ENCODE data around the gene PSKH1.
A peak's percentile ranks its signal among the peaks of the same experiment; 100 is the strongest.
"Not testable (repeated sequence)": the region's sequence is repeated elsewhere in the genome, so short reads cannot be mapped to it uniquely, and the experiment has no call there.

PSKH1 gene

GRCh38 chr16:67885545-67885944 lies 7.5 kb upstream of the PSKH1 start:
- DNase-seq: no peak

- no peak for DNase-seq
Measured at GRCh38 chr16:67885976-67886375, 7.1 kb upstream of the PSKH1 start.

GRCh38 chr16:67886387-67886786 lies 6.7 kb upstream of the PSKH1 start:
- no peak for DNase-seq

- DNase-seq: peak in 1 of 58 donors; percentile 16
Measured at GRCh38 chr16:67888331-67888730, 4.7 kb upstream of the PSKH1 start.

DNA sequence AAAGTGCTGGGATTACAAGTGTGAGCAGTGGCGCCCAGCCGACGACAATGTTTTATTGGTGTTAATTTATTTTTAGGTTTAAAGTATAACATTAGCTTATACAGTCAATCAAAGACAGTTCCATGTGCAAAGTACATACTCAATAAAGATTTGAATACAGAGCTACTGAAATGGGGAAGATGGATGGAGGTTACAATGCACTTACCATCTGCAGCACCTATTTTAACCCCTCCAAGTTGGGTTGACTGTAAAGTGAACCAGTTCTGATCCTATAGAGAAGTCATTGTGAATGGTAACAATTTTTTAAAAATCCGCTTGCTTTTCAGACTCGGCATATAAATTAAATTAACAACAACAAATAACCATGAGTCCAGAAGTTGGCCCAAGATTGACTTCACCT lies 679 bp upstream of the PSKH1 start:
- no peak for DNase-seq

DNA sequence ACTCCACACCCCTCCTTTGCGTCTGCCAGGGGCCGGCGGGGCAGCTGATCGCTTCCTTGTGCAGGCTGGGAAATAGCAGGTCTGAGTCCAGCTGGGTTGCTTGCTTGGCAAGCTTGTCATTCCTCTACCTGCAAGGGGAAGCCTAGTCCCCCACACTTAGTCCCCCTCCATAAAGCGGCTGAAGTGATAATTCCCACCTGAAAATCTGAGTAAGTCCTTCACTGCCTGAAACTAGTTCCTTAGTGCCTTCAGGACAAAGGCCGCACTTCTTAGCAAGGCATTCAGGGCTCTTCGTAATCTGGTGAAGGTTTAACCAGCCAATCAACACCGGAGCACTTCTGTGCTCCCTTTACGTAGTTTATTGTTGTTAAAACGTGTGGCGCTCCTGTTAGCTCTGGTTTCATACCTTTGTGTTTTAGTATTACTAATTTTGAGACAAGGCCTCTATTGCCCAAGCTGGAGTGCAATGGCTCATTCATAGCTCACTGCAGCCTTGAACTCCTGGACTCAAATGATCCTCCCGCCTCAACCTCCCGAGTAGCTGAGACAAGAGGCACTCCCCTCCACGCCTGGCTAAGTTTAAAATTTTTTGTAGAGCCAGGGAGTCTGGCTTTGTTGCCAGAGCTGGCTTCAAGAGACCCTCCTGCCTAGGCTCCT lies 817 bp downstream of the PSKH1 start:
- peak in 2 of 58 donors; percentile 29 to 47 for DNase-seq

GRCh38 chr16:67897231-67897630 lies 4.2 kb downstream of the PSKH1 start:
- DNase-seq: peak in 10 of 58 donors; percentile 8 to 57 (median 24)

- DNase-seq: no peak
Measured at GRCh38 chr16:67901734-67902133, 8.7 kb downstream of the PSKH1 start.

GRCh38 chr16:67902831-67903230 lies 9.8 kb downstream of the PSKH1 start:
- no peak for DNase-seq

- DNase-seq: no peak
Measured at GRCh38 chr16:67907397-67908180, 14.5 kb downstream of the PSKH1 start.

- no peak for DNase-seq
Measured at GRCh38 chr16:67909056-67909742, 16.1 kb downstream of the PSKH1 start.

- peak in 53 of 58 donors; percentile 9 to 94 (median 71) for DNase-seq
Measured at GRCh38 chr16:67910158-67910557, 17.1 kb downstream of the PSKH1 start.

- no peak for DNase-seq
Measured at GRCh38 chr16:67914758-67915495, 21.9 kb downstream of the PSKH1 start.

- not testable (repeated sequence) for DNase-seq
Measured at GRCh38 chr16:67915496-67915769, 22.4 kb downstream of the PSKH1 start.

GRCh38 chr16:67915831-67916723 lies 23.0 kb downstream of the PSKH1 start:
- DNase-seq: no peak

DNA sequence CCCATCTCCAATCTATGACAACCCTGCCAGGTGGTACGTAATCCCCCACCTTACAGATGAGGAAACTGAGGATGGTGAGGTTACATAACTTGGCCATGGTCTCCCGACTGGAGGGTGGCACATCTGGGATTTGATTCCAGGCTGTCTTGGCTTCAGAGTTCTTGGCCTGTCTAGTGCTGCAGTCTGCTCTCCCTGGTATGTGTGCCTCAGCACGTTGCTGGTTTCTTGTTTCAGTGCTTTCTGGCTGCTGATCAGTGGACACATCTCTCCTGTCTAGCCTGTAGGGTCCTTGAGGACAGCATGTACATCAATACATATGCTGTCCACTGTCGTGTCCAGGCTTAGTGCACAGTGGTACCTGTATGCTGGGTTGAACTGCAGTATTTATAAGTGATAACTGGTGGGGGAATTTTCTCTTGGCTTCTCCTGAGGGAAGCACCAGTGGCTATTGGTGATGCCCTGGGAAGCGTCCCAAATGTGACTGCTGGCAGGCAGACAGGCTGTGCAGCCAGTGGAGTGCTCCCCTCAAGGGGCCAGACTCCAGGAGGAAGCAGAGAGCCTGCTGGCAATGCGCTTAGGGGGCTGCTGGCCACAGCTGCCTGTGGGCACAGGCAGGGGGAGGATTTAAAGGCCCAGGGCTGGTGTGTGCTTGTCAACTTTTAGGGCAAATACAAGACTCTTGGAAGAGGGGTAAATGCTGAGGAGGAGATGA lies 24.2 kb downstream of the PSKH1 start:
- DNase-seq: peak in 49 of 58 donors; percentile 23 to 83 (median 57)

GRCh38 chr16:67917852-67918236 lies 24.8 kb downstream of the PSKH1 start:
- DNase-seq: peak in 9 of 58 donors; percentile 21 to 62 (median 54)

- DNase-seq: no peak
Measured at GRCh38 chr16:67919622-67920221, 26.7 kb downstream of the PSKH1 start.

DNA sequence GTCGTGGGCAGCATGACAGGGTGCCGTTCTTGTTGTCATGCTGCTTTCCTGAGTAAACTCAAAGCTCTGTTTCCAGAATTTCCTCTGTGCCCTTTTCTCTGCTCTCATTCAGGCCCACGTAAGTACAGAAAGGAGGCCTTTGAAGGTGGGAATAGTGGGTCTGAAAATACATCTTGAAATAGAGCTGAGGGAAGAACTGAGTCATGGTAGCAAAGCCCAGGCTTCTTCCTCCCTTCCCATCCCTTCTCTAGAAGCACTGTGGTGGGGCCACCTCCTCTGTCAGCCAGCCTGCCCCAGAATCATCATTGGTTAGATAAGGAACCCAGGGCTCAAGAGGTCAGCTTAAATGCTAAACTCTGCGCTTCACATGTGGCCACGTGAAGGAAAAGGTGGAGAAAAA lies 29.2 kb downstream of the PSKH1 start:
- peak in 2 of 58 donors; percentile 17 to 42 for DNase-seq

GRCh38 chr16:67922740-67923139 lies 29.7 kb downstream of the PSKH1 start:
- no peak for DNase-seq
